ENCODE measurements around the gene NPRL2.
A peak's percentile ranks its signal among the peaks of the same experiment; 100 is the strongest.

NPRL2 gene

DNA sequence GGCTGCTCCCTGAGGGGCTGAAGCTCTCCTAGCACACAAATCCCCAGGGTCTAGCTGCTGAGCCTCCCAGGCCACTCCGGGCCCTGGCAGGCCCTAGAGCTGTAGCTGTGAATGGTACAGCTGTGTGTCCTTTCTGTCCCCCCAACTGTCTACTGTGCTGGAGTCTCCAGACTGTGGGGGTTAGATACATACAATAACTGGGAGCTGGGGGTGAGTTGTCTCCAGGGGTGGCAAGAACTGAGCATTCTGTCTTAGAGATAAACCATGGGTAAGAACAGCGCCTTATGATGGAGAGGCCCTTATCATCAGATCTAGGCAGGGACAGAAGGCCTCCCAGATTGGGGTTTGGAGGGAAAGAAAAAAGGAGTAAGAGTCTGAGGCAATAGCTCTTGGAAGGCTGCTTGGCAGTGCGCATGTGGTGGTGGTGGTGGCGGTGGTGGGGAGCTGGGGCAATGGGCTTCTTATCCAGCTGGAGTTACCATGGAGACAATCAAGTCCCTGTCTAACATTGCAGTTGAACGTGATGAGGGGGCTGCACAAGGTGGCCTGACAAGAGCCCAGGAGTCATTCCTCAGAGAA is 3.7 kb upstream of the NPRL2 start:
- DNase-seq = no peak
- in situ Hi-C loops (cut with MboI; ENCODE audit: low pct_unique_long_range_greater_than_20kb, low sequenced_read_pairs) = no loop called here

DNA sequence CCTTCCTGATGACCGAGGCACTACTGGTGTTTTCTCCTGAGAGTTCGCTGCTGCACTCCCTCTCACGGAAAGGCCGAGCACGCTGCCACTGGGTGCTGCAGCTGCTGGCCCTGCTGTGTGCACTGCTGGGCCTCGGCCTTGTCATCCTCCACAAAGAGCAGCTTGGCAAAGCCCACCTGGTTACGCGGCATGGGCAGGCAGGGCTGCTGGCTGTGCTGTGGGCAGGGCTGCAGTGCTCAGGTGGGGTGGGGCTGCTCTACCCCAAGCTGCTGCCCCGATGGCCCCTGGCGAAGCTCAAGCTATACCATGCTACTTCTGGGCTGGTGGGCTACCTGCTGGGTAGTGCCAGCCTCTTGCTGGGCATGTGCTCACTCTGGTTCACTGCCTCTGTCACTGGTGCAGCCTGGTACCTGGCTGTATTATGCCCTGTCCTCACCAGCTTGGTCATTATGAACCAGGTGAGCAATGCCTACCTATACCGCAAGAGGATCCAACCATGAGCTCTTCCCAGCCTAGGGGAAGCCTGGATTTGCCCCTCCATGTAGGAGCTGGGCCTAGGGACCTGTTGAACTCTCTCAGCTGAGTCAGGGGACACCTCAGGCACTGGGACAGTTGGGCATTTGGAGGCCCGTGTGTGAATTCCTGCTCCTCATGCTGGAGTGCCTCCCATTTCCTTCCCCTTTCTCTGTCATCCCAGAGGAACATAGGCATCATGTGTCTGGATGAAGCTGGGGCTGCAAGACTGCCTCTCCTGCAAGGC is 2.9 kb upstream of the NPRL2 start:
- no peak for DNase-seq

DNA sequence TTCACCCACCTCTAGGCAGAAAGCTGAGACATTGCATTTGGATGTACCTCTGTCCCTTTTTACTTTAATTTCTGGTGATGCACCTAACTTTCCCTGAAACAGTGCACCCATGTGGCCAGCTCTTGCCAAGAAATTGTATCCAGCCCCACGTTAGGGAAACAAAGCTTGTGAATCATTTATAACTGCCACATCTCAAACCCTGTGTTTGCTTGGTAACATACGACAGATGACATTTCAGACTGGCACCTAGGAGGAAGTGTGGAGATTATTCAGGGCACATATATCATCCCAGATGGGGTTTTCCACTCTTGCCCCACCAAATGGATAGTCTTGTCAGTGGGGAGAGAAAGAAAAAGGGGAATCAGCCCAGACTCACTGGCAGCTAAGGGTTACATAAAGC is 2.2 kb upstream of the NPRL2 start:
- in situ Hi-C loops (cut with MboI; ENCODE audit: low pct_unique_long_range_greater_than_20kb, low sequenced_read_pairs) = no loop called here
- no peak for DNase-seq

More for the DNA sequence above, 2.9 kb upstream of the NPRL2 start:
- in situ Hi-C loops (cut with MboI; ENCODE audit: low pct_unique_long_range_greater_than_20kb, low sequenced_read_pairs) = no loop called here

DNA sequence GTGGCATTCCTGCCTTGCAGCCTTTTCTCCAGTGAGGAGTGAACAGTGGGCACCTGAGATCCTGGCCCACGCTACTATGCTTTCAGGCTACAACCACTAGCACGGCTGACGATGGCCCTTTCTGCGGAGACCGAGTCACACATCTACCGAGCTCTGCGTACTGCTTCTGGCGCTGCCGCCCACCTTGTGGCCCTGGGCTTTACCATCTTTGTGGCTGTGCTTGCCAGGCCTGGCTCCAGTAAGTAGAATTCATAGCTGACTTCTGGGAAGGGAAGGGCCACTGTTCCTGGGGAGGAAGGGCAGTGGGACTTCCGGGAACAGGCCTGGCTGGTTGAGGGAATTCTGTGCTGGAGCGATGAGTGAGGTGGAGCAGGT is 735 bp upstream of the NPRL2 start:
- in situ Hi-C loops (cut with MboI; ENCODE audit: low pct_unique_long_range_greater_than_20kb, low sequenced_read_pairs) = no loop called here

GRCh38 chr3:50350213-50350526 is 405 bp downstream of the NPRL2 start:
- in situ Hi-C loops (cut with MboI; ENCODE audit: low pct_unique_long_range_greater_than_20kb, low sequenced_read_pairs) = no loop called here
- DNase-seq = no peak

More for the DNA sequence above, 735 bp upstream of the NPRL2 start:
- no peak for DNase-seq

- peak; percentile 81 for DNase-seq
- in situ Hi-C loops (cut with MboI; ENCODE audit: low pct_unique_long_range_greater_than_20kb, low sequenced_read_pairs) = no loop called here
These were observed 3.3 kb downstream of the NPRL2 start for GRCh38 chr3:50347187-50347813.

DNA sequence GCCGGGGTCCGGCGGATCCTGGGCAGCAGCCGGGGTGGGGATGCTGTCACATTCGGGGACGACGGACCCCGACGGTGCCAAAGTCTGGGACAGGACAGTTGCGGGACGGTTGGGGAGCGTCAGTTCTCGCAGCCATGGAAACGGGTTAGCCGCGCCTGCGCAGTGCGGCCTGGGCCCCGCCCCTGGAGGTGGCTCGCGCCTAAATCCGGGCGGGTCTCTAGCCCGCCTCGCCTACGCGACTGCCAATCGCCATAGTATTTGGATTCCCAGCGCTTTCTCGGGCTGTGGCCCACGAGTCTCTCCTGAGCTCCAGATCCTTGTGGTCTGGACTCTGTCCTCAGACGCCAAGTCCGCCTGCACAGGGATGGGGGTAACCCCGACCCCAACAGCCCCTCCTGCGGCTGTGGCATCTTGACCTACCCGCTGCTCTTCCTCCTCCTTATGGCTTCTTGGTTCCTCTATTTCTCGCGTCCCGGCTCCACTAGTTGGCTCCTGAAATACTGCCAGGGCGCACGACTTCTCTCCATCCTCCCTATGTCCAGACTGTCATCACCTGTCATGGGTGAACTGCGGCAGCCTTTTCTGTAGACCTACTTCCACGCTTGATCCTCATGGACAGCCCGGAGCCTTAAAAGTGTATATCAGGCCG is 4.9 kb downstream of the NPRL2 start, which contains the start of gene ZMYND10:
ZMYND10 (minus strand) TSS at position 147 of the 649 bp plus-strand sequence. CDS start 153 bp downstream, outside the sequence.
- in situ Hi-C loops (cut with MboI; ENCODE audit: low pct_unique_long_range_greater_than_20kb, low sequenced_read_pairs) = no loop called here
- no peak for DNase-seq

DNA sequence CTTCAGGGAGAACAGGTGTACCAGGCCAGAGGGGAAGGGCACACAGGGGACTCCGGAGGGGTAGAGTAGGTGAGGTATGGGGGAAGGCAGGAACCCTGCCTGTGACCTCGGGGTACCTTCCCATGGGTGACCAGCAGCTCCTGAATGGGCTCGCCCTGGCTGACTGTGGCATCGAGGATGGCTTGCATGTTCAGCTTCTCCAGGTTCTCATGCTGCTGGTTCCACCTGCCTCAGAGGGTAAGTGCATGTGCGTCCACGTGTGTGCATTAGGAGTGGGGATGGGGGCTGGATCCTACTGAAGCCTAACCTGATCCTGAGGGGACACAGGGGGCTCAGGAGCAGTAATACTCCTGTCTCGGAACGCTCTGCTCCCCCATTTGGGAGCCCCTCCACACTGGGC is 5.6 kb downstream of the NPRL2 start:
- in situ Hi-C loops (cut with MboI; ENCODE audit: low pct_unique_long_range_greater_than_20kb, low sequenced_read_pairs) = no loop called here
- DNase-seq = no peak

DNA sequence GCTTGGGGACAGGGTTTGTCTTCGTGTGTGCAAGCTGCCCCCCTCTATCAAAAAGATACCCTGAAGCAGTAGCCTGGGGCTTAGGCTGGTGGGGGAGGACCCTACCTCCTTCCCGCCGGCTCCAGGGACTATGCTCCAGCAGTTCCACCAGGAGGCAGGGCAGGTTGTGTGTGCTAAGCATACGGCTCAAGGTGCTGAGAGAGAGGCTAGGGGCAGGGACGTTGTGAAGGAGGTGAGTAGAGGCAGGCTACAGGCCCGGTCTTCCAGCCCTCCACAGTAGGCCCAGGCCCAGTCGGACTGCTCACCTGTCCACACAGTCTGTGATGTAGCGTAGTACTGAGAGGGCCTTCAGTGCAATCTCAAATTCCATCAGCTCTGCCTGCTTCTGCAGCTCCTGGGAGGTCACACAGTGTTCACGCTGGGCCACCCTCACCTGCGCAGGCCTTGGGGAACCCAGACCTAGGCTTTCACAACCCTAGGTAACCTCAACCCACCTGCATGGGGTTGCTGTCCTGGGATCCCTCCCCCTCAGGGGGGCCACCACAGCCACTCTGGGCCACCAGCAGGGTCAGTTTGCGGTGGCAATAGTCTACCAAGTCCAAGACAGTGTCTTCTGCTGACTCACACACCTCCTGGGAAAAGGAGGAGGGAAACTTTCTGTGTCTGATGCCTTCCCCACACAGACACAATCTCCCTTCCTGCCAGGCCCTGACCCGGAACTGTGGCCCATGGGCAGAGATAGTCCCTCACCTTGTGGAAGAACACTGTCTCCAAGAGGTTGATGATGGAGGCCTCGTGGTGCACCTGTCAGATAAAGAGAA is 7.6 kb downstream of the NPRL2 start:
- in situ Hi-C loops (cut with MboI; ENCODE audit: low pct_unique_long_range_greater_than_20kb, low sequenced_read_pairs) = no loop called here
- DNase-seq = no peak

GRCh38 chr3:50341996-50342650 is 8.5 kb downstream of the NPRL2 start:
- no peak for DNase-seq
- in situ Hi-C loops (cut with MboI; ENCODE audit: low pct_unique_long_range_greater_than_20kb, low sequenced_read_pairs) = no loop called here

- DNase-seq = no peak
- in situ Hi-C loops (cut with MboI; ENCODE audit: low pct_unique_long_range_greater_than_20kb, low sequenced_read_pairs) = no loop called here
These were observed 9.0 kb downstream of the NPRL2 start for GRCh38 chr3:50341537-50341936.

GRCh38 chr3:50340448-50341329 is 9.9 kb downstream of the NPRL2 start, which contains the start of gene RASSF1:
TSS of gene RASSF1 (minus strand) at chr3:50340836. CDS start at chr3:50340805, 31 bp downstream.
- DNase-seq = peak; percentile 90
- in situ Hi-C loops (cut with MboI; ENCODE audit: low pct_unique_long_range_greater_than_20kb, low sequenced_read_pairs) = no loop called here

- no peak for DNase-seq
- in situ Hi-C loops (cut with MboI; ENCODE audit: low pct_unique_long_range_greater_than_20kb, low sequenced_read_pairs) = no loop called here
These were observed 10.5 kb downstream of the NPRL2 start for GRCh38 chr3:50340147-50340447.

GRCh38 chr3:50339485-50340146 is 11.0 kb downstream of the NPRL2 start:
- in situ Hi-C loops (cut with MboI; ENCODE audit: low pct_unique_long_range_greater_than_20kb, low sequenced_read_pairs) = no loop called here
- DNase-seq = no peak

- in situ Hi-C loops (cut with MboI; ENCODE audit: low pct_unique_long_range_greater_than_20kb, low sequenced_read_pairs) = no loop called here
These were observed 11.6 kb downstream of the NPRL2 start for GRCh38 chr3:50338965-50339364.

GRCh38 chr3:50337175-50337861 is 13.3 kb downstream of the NPRL2 start:
- DNase-seq = peak; percentile 99
- in situ Hi-C loops (cut with MboI; ENCODE audit: low pct_unique_long_range_greater_than_20kb, low sequenced_read_pairs) = no loop called here

More at GRCh38 chr3:50338965-50339364, 11.6 kb downstream of the NPRL2 start:
- peak; percentile 68 for DNase-seq
